Measurements from ENCODE around the gene KRT17.
"Not testable (repeated sequence)": the region's sequence is repeated elsewhere in the genome, so short reads cannot be mapped to it uniquely, and the experiment has no call there.

The KRT17 gene

DNA sequence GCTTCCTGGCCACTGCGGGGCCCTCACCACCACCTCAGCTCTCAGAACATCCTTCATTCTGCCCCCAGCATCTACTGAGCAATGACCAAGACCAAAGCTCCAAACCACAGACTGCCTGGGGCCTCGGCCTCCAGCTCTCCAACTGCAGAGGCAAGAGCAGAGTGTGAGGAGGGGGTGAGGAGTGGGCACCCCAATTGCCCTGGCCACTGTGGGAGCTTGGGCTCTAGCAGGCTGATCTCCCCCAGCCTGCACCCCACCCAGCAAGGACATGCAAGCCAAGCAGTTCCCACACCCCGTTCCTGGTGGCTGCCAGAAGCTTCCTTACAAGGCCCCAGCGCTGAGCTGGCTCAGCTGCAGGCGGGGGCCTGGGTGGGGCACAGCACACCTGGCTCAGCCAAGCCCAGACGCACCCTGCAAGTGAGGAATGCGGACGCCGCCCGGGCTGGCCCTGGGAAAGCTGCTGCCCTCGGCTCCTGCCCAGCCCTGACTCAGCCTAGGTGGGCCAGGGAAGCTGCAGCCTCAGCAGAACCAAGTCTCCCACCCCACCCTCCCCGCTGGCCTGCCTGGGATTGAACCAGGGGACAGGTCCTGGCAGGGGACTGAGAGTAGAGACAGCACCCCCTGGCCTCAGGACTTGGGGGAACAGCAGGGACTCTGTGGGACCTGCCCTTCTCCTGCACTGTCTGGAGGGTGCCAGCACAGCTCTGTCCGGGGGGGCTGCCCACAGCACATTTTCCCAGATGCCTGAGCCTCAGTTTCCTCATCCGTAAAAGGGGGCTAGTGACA, 29.7 kb upstream of the KRT17 start:
- DNase-seq: no peak

DNA sequence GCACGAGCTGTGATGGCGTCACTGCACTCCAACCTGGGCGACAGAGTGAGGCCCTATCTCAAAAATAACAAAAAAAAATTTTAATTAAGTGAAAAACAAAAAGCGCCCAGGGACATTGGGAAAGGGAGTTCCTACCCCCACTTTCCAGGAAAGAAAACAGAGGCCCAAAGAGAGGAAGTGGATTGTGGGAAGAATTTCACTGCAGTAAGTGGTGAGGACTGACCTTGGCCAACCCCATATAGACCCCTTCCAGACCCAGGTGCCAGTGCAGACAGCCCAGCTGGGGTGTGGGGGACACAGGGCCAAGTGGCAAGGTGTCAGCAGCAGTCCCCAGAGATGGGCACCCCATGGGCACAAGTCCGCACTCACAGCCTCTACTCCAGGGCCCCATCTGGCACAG, 29.0 kb upstream of the KRT17 start:
- DNase-seq: no peak

DNA sequence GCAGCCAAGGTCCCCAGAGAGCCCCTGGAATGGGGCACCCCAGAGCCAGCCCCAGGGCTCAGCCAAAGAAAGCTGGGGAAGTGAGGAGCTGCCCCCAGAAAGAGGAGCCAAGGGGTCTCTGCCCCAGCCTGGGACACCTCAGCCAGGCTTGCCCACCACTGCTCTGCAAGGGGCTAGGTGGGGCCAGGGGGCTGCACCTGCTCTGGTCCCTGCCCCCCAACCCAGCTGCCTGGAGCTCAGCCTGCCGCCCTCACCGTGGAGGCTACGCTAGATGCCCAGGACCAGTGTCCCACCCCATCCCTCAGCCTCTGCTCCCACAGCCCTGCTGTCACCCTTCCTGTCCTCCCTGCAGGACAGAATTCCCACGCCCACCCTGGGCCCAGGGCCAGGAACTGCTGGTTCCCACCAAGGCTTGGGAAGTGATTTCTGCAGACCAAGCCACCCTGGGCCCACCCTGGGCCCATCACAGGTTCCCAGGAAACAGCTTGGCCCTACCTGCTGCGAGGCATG, 28.1 kb upstream of the KRT17 start:
- no peak for DNase-seq

DNA sequence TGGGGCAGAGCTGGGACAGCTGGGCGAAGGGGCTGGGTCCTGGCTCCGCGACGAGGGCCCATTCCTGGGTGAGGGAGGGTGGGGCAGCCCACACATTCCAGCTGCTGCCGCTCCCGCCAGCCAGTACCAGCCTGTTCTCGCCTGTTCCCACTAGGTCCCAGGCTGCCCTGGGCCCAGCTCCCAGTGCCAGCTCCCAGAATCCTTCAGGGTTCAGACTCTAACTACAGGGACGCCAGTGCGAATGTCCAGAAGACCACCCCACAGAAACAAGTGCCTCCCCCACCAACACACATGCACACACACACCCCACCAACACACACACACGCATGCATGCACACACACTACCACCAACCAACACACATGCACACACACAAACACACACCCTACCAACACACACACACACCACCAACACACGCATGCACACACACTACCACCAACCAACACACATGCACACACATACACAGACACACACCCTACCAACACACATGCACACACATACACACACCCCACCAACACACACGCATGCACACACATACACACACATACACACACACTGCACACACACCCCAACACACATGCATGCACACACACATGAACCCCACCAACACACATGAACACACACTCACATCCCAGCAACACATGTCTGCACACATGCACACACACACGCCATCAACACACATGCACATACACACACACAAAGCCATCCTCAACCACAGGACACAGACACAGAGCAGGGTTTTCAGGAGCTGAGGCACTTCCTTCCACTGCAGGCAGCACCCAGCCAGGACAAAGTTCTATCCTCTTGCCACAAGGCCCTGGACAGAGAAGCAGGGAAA, 27.5 kb upstream of the KRT17 start:
- no peak for DNase-seq

DNA sequence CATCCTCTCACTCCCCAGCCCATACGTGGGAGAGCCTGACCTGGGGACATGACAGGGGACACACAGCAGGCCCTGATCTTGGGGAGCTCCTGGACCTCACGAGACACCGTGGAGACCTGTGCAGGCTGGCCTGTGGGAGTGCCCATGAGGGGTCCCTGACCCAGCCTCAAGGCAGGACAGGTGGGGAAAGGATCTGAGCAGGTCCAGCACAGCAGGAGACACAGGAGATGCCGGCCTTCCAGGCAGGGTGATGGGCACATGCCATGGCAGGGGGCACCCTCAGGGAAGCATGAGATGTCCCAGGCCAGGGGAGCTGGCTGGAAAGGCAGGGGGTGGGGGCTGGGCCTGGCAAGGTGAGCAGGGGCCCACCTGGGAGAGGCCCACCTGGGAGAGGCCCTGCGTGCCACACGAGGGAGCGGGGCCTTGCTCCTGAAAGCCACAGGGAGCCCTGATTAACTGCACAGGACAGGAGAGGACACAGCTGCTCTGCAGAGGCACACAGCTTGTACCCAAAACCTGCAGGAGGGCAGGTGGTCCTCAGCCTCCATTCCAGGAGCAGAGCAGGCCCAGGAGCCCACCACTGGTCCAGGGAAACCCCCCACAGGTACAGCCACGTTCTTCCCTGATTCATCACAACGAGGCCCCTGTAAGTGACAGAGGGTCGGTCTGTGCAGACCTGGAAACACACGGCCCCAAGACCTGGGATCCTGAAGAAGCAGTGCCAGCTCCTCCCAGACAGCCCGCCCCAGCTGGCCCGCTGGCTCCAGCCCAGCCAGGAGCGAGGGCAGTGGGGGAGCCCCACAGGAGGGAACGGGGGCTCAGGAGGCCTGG, 26.6 kb upstream of the KRT17 start:
- no peak for DNase-seq

GRCh38 chr17:41649923-41650519, 25.6 kb upstream of the KRT17 start:
- DNase-seq: no peak

DNA sequence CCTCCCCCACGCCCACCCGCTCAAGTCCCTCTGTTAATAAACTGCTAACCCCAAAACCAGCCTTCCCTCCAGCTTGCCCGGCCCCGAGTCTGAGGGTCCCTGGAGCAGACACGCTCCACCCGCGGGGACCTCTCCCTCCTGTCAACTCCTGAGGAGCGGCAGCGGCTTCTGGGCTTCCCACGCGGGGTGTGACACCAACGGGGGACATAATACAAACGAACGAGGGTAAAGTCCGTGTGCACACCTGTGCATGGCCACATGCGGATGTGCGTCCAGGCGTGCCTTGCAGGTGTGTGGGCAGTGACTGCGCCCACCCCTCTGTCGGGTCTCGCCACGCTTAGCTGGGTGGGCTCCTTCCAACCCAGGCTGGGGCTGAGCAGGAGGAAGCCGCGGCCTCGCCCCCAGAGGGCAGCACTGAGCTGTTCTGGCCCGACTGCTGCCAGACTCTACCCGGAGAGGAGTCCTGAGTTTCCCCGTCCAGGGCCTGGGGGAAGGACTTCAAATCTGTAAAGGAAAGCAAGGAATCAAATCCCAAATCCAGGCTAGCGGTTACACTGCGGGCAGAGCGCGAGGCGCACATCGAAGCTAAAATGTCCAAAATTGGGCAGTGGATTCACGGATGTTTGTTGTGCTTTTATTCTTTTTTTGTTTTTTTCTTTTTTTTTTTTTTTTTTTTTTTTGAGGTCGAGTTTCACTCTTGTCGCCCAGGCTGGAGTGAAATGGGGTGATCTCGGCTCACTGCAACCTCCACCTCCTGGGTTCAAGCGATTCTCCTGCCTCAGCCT, 24.2 kb upstream of the KRT17 start:
- DNase-seq: peak; percentile 93

GRCh38 chr17:41647940-41648410, 23.6 kb upstream of the KRT17 start:
- peak; percentile 95 for DNase-seq

DNA sequence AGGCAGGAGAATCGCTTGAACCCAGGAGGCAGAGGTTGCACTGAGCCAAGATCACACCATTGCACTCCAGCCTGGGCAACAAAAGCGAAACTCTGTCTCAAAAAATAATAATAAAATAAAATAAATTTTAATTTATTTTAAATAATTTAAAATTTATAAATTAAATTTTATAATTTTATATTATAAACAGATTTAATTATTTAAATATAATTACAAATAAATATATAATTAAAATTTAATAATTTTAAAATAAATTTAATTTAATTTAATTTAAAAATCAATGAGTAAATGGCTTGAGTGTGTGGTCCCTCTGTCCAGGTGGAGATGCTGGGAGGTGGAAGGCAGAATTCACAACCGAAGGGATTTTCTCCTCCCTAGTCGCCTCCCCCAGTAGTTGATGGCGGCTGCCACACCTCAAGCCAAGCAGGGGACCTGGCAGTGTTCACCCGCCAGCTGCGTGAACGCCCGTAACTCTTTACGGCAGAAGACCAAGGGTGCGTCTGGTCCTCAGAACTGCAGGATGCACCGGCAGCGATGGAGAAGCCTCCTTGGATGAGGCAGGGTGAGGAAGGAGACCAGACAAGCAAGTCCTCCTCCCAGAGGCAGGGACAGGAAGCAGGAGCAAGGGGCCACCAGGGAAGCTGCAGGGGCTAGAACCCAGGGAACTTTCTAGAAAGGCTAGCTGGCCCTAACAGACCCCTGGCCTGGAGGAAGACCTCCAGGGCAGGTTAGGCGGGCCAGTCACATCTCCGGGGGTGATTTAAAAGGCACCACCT, 22.9 kb upstream of the KRT17 start:
- no peak for DNase-seq

DNA sequence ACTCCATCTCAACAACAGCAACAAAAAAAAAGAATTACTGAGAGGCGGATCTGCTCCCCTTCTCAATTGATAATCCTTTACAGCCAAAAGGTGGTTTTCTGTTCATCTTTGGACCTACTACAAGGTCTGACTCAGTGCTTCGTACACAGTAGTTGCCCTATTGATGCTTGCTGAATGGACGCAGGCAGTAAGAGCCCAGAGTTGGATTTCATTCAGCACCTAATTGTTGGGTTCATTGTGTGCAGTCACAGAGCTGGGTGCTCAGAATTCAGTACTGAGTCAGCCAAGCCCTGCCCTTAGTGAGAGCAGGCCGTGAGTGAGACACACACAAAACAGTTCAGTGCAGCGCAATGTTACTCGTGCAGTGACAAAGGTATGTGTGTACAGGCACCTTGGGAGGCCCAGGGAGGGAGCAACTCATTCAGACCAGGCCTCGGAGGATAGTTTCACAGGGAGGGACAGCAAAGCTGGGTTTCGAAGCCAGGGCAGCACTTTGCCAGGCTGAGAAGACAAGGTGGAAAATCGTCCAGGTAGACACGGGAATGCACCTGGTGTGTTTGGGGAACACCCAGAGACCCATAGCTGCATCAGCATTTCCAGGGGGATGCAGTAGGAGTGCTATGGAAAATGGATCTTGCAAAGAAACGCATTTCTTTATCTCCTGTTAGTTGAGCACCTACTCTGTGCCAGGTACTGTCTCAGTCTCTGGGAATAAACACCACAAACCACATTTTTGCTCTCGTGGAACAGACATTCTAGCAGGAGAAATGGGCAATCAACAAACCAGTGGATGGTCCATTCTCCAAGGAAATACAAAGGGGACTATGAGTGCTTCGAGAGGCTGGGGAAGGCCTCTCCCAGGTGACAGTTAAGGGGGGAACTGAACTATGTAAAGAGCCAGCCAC, 18.1 kb upstream of the KRT17 start:
- no peak for DNase-seq

DNA sequence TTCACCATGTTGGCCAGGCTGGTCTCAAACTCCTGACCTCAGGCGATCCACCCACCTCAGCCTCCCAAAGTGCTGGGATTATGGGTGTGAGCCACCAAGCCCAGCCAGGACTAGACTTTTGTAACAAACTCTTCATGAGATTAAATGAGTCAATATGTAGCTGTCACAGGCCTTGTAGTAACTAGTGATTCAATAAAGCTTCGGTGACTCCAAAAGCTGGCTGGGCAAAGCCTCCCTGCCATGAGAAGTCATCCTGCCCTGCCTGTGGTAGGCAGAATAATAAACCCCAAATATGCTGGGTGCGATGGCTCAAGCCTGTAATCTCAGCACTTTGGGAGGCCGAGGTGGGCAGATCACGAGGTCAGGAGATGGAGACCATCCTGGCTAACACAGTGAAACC, 16.2 kb upstream of the KRT17 start:
- not testable (repeated sequence) for DNase-seq

GRCh38 chr17:41639492-41640473, 15.4 kb upstream of the KRT17 start:
- DNase-seq: no peak

GRCh38 chr17:41638941-41639340, 14.6 kb upstream of the KRT17 start:
- DNase-seq: no peak

GRCh38 chr17:41638194-41638593, 13.8 kb upstream of the KRT17 start:
- DNase-seq: no peak

- DNase-seq: no peak
Observed at GRCh38 chr17:41636652-41637051, 12.3 kb upstream of the KRT17 start.

DNA sequence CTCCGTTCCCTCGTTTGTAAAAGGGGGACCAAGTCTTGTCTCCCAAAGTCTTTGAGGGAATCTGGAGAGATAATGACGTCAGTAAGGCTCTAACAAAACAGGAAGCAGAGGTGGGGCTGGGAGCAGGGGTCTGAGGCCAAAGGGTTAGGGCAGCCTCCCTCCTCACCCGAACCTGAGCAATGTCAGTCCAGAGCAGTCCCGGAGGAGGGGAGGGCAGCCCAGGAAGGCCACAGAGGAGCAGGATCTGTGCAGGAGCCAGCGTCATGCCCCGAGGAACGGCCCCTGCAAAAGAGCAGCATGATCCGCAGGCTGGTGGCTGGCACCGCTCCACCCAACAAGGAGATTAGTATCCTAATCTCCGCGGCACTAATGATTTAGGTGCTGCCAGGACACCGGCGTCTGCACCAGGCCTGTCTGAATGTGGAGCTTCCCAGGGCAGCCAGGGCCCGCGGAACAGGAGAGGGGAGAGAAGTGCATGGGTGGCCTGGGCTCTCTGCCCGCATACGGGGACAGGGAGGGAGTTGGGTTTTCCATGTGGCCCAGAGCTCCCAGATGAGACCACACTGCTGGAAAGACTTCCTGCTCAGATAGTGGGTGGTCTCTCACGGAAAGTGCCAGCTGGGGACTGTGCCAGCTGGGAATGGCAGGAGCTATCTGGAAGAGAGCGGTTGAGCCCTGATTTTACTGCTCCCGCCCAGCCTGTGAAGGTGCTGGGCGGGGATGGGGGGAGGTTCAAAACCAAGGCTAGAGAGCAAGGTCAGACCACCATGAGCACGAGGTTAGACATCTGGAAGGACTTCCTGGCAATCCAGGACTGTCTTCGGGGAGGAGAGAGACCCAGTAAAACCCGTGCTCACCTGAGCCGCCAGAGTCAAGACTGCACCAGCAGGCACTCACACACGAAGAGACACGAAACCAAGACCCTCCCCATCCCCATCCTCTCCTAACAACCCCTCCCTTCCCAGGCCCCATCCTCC, 11.0 kb upstream of the KRT17 start:
- DNase-seq: no peak

DNA sequence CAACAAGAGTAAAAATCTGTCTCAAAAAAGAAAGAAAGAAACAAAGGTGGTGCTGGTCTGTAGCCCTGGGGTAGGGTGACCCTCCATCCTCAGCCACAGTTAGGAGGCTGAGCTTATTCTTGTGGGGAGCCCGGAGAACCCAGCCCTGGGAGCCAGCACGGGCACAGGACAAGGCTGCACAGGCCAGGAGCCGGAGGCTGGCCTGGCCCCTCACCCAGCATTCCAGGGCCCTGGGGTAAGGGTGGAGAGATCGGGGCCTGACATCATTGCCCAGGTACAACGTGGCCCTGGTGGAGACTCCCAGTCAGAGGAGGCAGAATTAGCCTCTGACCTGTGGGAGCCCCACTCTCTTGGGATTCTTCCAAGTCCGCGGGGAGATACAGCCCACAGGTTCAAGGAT, 10.3 kb upstream of the KRT17 start:
- DNase-seq: no peak

Measured in activated effector memory CD4-positive, alpha-beta T cell treated with anti-CD3 and anti-CD28 coated beads, Interleukin-2, amount 50 U/mL, for 16 hours (primary cell).